ENCODE results near the gene SCAPER.

SCAPER gene

DNA sequence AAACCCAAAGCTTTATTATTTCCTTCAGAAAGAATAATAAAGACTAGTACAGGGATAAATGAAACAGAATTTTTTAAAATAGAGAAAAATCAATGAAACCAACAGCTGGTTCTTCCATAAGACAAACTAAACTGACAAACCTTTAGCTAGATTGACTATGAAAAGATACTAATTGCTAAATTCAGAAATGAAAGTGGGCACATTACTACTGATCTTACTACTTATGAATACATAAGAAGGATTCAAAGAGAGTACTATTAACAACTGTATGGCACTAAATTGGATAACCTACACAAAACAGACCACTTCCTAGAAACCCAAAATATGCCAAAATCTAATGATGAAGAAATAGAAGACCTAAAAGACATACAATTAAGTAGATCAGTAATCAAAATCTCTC is 290.4 kb downstream of the SCAPER start:
- Histone ChIP-seq H4K8ac (ENCODE audit: low read depth, low read length) (no peak overlapping the region), H3K27ac (replicated peaks; ENCODE audit: low read length) (no peak overlapping the region), H2AK5ac (ENCODE audit: low read depth, low read length) (no peak overlapping the region), H2BK120ac (ENCODE audit: low read depth, low read length) (no peak overlapping the region), H3K79me1 (ENCODE audit: low read depth, low read length) (no peaks in the 10 kb centered on the region), H2BK12ac (ENCODE audit: low read length) (no peak overlapping the region), H3K4me2 (ENCODE audit: insufficient read depth, low read length, poor library complexity, severe bottlenecking) (no peak overlapping the region), H3K4me3 (ENCODE audit: low read length in 2 of 2) (no peak overlapping the region), H3K4me1 (ENCODE audit: control insufficient read depth in 2 of 2, insufficient read depth in 1 of 2, low read depth in 1 of 2, low read length in 2 of 2) (no peaks in the 10 kb centered on the region), H3K18ac (ENCODE audit: low read length) (no peak overlapping the region), H2BK15ac (ENCODE audit: low read length) (no peak overlapping the region), H3K4ac (ENCODE audit: low read length) (no peak overlapping the region), H2AFZ (ENCODE audit: low read length) (no peak overlapping the region), H3K27me3 (ENCODE audit: control insufficient read depth in 3 of 3, insufficient read depth in 3 of 3, low read depth in 1 of 3, low read length in 3 of 3) (no peaks in the 10 kb centered on the region), H3K14ac (ENCODE audit: low read length) (no peak overlapping the region), H3K9me3 (replicated peaks in 1 of 2; ENCODE audit: control insufficient read depth in 2 of 2, insufficient read depth in 1 of 2, low read depth in 1 of 2, low read length in 2 of 2) (peaks cover 2 to 5% of the 10 kb centered on the region in 2 donors), H3K9ac (ENCODE audit: low read depth, low read length, poor library complexity) (no peak overlapping the region), H4K91ac (ENCODE audit: low read depth, low read length, poor library complexity) (no peak overlapping the region), H3K23ac (ENCODE audit: low read depth, low read length, poor library complexity) (no peak overlapping the region), H3K36me3 (replicated peaks in 1 of 2; ENCODE audit: control insufficient read depth in 2 of 2, insufficient read depth in 2 of 2, low read length in 2 of 2) (no peaks in the 10 kb centered on the region), H2BK5ac (ENCODE audit: low read length) (no peak overlapping the region)
- no peak for DNase-seq (ENCODE audit: low spot score)

DNA sequence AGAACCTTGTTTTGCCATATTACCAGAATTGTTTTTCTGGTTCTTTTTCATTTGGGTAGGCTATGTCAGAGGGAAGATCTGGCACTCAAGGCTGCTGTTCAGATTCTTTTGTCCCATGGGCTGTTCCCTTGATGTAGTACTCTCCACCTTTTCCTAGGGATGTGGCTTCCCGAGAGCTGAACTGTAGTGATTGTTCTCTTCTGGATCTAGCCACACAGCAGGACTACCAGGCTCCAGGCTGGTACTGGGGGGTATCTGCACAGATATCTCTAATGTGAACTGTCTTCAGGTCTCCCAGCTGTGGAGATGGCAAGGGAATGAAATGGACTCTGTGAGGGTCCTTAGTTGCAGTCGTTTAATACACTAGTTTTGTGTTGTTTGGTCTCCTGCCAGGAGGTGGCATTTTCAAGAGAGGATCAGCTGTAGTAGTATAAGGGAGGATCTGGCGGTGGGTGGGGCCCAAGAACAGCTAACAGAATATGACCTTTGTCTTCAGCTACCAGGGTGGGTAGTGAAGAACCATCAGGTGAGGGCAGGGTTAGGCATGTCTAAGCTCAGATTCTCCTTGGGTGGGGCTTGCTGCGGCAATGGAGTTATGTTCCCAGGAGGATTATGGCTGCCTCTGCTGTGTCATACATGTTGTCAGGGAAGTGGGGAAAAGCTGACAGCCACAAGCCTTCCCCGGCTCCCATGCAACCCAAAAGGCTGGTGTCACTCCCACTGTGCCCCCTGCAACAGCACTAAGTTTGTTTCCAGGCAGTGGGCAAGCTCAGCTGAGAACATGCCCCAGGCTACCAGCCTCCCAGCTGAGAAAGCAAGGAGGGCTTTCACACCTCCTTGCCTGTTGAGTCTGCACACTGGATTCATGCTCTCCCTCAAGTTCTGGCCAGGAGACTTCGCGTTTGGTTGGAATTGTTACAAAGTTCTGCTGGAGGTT is 316.1 kb downstream of the SCAPER start:
- Histone ChIP-seq H3K18ac (ENCODE audit: low read length) (no peak overlapping the region), H2AK5ac (ENCODE audit: low read depth, low read length) (no peak overlapping the region), H2BK12ac (ENCODE audit: low read length) (no peak overlapping the region), H3K4me1 (ENCODE audit: control insufficient read depth in 2 of 2, insufficient read depth in 1 of 2, low read depth in 1 of 2, low read length in 2 of 2) (no peaks in the 10 kb centered on the region), H3K36me3 (replicated peaks in 1 of 2; ENCODE audit: control insufficient read depth in 2 of 2, insufficient read depth in 2 of 2, low read length in 2 of 2) (no peaks in the 10 kb centered on the region), H3K14ac (ENCODE audit: low read length) (no peak overlapping the region), H3K4me2 (ENCODE audit: insufficient read depth, low read length, poor library complexity, severe bottlenecking) (no peak overlapping the region), H2AFZ (ENCODE audit: low read length) (no peak overlapping the region), H2BK15ac (ENCODE audit: low read length) (no peak overlapping the region), H3K4ac (ENCODE audit: low read length) (no peak overlapping the region), H3K27me3 (ENCODE audit: control insufficient read depth in 3 of 3, insufficient read depth in 3 of 3, low read depth in 1 of 3, low read length in 3 of 3) (no peaks in the 10 kb centered on the region), H3K4me3 (ENCODE audit: low read length in 2 of 2) (no peak overlapping the region), H4K8ac (ENCODE audit: low read depth, low read length) (no peak overlapping the region), H3K23ac (ENCODE audit: low read depth, low read length, poor library complexity) (no peak overlapping the region), H2BK5ac (ENCODE audit: low read length) (no peak overlapping the region), H3K9ac (ENCODE audit: low read depth, low read length, poor library complexity) (peak overlapping the region; percentile 5), H3K79me1 (ENCODE audit: low read depth, low read length) (no peaks in the 10 kb centered on the region), H2BK120ac (ENCODE audit: low read depth, low read length) (no peak overlapping the region), H4K91ac (ENCODE audit: low read depth, low read length, poor library complexity) (no peak overlapping the region), H3K9me3 (replicated peaks in 1 of 2; ENCODE audit: control insufficient read depth in 2 of 2, insufficient read depth in 1 of 2, low read depth in 1 of 2, low read length in 2 of 2) (no peaks in the 10 kb centered on the region), H3K27ac (replicated peaks; ENCODE audit: low read length) (no peak overlapping the region)
- no CpG with 5 or more reads among the region's 7 CpGs for WGBS, 2 donors (ENCODE audit: extremely low coverage in 2 of 2, insufficient read length in 2 of 2, insufficient replicate concordance in 1 of 2)
- DNase-seq (ENCODE audit: low spot score): no peak

DNA sequence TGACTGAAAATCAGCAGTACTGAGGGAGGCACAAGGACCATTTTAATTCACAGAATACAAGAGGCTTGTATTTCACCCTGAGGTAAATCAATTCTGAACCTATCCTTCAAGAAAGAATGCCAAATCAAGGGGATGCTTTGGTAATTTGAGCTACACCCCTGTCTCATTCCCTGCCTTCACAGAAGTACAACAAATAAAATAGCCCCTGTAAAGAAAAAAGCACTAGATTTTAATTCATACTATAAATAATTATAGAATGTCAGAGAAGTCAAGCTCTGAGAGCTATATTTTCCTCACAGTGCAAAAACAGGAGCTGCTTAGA is 319.6 kb downstream of the SCAPER start:
- H3K9me3 ChIP-seq (replicated peaks in 1 of 2; ENCODE audit: control insufficient read depth in 2 of 2, insufficient read depth in 1 of 2, low read depth in 1 of 2, low read length in 2 of 2): peaks cover 0 to 5% of the 10 kb centered on the region in 2 donors
- H2BK12ac ChIP-seq (ENCODE audit: low read length): no peak overlapping the region
- no peak overlapping the region for H2BK15ac ChIP-seq (ENCODE audit: low read length)
- H3K14ac ChIP-seq (ENCODE audit: low read length): no peak overlapping the region
- no peak overlapping the region for H3K9ac ChIP-seq (ENCODE audit: low read depth, low read length, poor library complexity)
- H3K27ac ChIP-seq (replicated peaks; ENCODE audit: low read length): no peak overlapping the region
- H4K91ac ChIP-seq (ENCODE audit: low read depth, low read length, poor library complexity): no peak overlapping the region
- H2AFZ ChIP-seq (ENCODE audit: low read length): no peak overlapping the region
- H3K36me3 ChIP-seq (replicated peaks in 1 of 2; ENCODE audit: control insufficient read depth in 2 of 2, insufficient read depth in 2 of 2, low read length in 2 of 2): no peaks in the 10 kb centered on the region
- no peak overlapping the region for H3K18ac ChIP-seq (ENCODE audit: low read length)
- no peak overlapping the region for H3K4ac ChIP-seq (ENCODE audit: low read length)
- no peak for DNase-seq (ENCODE audit: low spot score)
- H2BK120ac ChIP-seq (ENCODE audit: low read depth, low read length): no peak overlapping the region
- H3K4me1 ChIP-seq (ENCODE audit: control insufficient read depth in 2 of 2, insufficient read depth in 1 of 2, low read depth in 1 of 2, low read length in 2 of 2): no peaks in the 10 kb centered on the region
- H2AK5ac ChIP-seq (ENCODE audit: low read depth, low read length): no peak overlapping the region
- no peak overlapping the region for H2BK5ac ChIP-seq (ENCODE audit: low read length)
- no peak overlapping the region for H3K4me2 ChIP-seq (ENCODE audit: insufficient read depth, low read length, poor library complexity, severe bottlenecking)
- H4K8ac ChIP-seq (ENCODE audit: low read depth, low read length): no peak overlapping the region
- H3K4me3 ChIP-seq (ENCODE audit: low read length in 2 of 2): no peak overlapping the region
- H3K23ac ChIP-seq (ENCODE audit: low read depth, low read length, poor library complexity): no peak overlapping the region
- no peaks in the 10 kb centered on the region for H3K79me1 ChIP-seq (ENCODE audit: low read depth, low read length)
- H3K27me3 ChIP-seq (ENCODE audit: control insufficient read depth in 3 of 3, insufficient read depth in 3 of 3, low read depth in 1 of 3, low read length in 3 of 3): no peaks in the 10 kb centered on the region

DNA sequence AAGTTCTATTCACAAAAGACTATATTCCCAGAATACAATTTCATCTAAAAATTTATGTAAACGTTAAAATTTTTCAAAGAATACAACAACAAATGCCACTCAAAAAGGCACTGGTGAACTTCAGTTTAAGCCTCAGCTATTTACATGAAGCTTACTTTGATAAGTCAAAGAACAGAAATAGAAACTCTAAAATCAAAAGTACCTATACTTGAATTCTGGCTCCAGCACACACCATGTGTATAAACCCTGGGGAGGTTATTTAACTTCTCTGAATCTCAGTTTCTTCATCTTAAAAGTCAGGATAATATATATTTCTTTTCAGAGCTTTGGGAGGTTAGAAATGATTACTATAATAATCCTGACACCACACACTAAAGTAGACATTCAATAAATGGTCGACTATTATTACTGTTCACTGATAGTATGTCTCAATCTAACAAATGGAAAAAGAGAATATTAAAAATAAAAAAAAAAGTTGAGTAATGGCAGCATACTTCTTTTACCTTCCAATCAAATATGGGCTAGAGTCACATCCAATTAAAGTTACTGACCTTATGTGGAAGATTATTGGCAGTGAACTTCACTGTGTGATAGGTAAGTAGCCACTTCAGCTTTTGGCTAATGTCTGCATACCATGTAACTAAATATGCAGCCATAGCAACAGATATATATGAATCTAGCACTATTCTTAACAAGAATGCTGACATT is 320.1 kb downstream of the SCAPER start:
- DNase-seq (ENCODE audit: low spot score): no peak
- no peak overlapping the region for H3K27ac ChIP-seq (replicated peaks; ENCODE audit: low read length)
- H3K79me1 ChIP-seq (ENCODE audit: low read depth, low read length): no peaks in the 10 kb centered on the region
- H3K9ac ChIP-seq (ENCODE audit: low read depth, low read length, poor library complexity): no peak overlapping the region
- H4K8ac ChIP-seq (ENCODE audit: low read depth, low read length): no peak overlapping the region
- H3K4ac ChIP-seq (ENCODE audit: low read length): no peak overlapping the region
- H3K9me3 ChIP-seq (replicated peaks in 1 of 2; ENCODE audit: control insufficient read depth in 2 of 2, insufficient read depth in 1 of 2, low read depth in 1 of 2, low read length in 2 of 2): peaks cover 0 to 5% of the 10 kb centered on the region in 2 donors
- H3K4me3 ChIP-seq (ENCODE audit: low read length in 2 of 2): no peak overlapping the region
- H3K4me2 ChIP-seq (ENCODE audit: insufficient read depth, low read length, poor library complexity, severe bottlenecking): no peak overlapping the region
- H2BK5ac ChIP-seq (ENCODE audit: low read length): no peak overlapping the region
- no peaks in the 10 kb centered on the region for H3K27me3 ChIP-seq (ENCODE audit: control insufficient read depth in 3 of 3, insufficient read depth in 3 of 3, low read depth in 1 of 3, low read length in 3 of 3)
- no peak overlapping the region for H3K23ac ChIP-seq (ENCODE audit: low read depth, low read length, poor library complexity)
- H3K4me1 ChIP-seq (ENCODE audit: control insufficient read depth in 2 of 2, insufficient read depth in 1 of 2, low read depth in 1 of 2, low read length in 2 of 2): no peaks in the 10 kb centered on the region
- no peak overlapping the region for H2BK12ac ChIP-seq (ENCODE audit: low read length)
- no peak overlapping the region for H2AK5ac ChIP-seq (ENCODE audit: low read depth, low read length)
- no peak overlapping the region for H2BK120ac ChIP-seq (ENCODE audit: low read depth, low read length)
- no CpG with 5 or more reads among the region's 2 CpGs for WGBS, 2 donors (ENCODE audit: extremely low coverage in 2 of 2, insufficient read length in 2 of 2, insufficient replicate concordance in 1 of 2)
- H4K91ac ChIP-seq (ENCODE audit: low read depth, low read length, poor library complexity): no peak overlapping the region
- no peaks in the 10 kb centered on the region for H3K36me3 ChIP-seq (replicated peaks in 1 of 2; ENCODE audit: control insufficient read depth in 2 of 2, insufficient read depth in 2 of 2, low read length in 2 of 2)
- no peak overlapping the region for H3K18ac ChIP-seq (ENCODE audit: low read length)
- H3K14ac ChIP-seq (ENCODE audit: low read length): no peak overlapping the region
- no peak overlapping the region for H2BK15ac ChIP-seq (ENCODE audit: low read length)
- no peak overlapping the region for H2AFZ ChIP-seq (ENCODE audit: low read length)

All from neuronal stem cell (in vitro differentiated cells).